SK-N-MC (cell line): ENCODE results near the gene CHRM1.

Experiments used
- EZH2 ChIP-seq: fragments of 200-600 bp; sonication (generic); IDR thresholded peaks from one replicate; pipeline ENCODE4 v1.6.1; 2017; ENCODE audit warnings: antibody characterized with exemption
- POLR2AphosphoS5 ChIP-seq: IDR thresholded peaks from 2 replicates; pipeline ENCODE4 v1.6.1; 2012; ENCODE audit warnings: mild to moderate bottlenecking, low read depth, low read length, borderline replicate concordance

GRCh38 chr11:62909107-62909894, 11.9 kb downstream of the CHRM1 start:
- TF ChIP-seq POLR2AphosphoS5 (no peak), EZH2 (no peak)
